Nephron (organoid): ENCODE data around the gene MMP26.
A peak's percentile ranks its signal among the peaks of the same experiment; 100 is the strongest.

Source experiments
- H3K27ac Mint-ChIP-seq, 3 experiments: 2 replicates each; pipeline ENCODE4 v1.8.0; 2020; ENCODE audit warnings: mixed read lengths in 3 of 3, mild to moderate bottlenecking in 2 of 3, moderate library complexity in 1 of 3
- H3K27me3 Mint-ChIP-seq: 2 replicates; pipeline ENCODE4 v1.8.0; 2021; ENCODE audit warnings: low read depth, mild to moderate bottlenecking, moderate library complexity, mixed read lengths
- H3K36me3 Mint-ChIP-seq: 2 replicates; pipeline ENCODE4 v1.8.0; 2020; ENCODE audit warnings: low read depth, mixed read lengths
- H3K4me1 Mint-ChIP-seq: 2 replicates; pipeline ENCODE4 v1.8.0; 2020; ENCODE audit warnings: mixed read lengths
- H3K4me3 Mint-ChIP-seq, 3 experiments: 2 replicates each; pipeline ENCODE4 v1.8.0; 2020; ENCODE audit warnings: mild to moderate bottlenecking in 3 of 3, mixed read lengths in 3 of 3, moderate library complexity in 2 of 3
- H3K9me3 Mint-ChIP-seq: 2 replicates; pipeline ENCODE4 v1.8.0; 2020; ENCODE audit warnings: mixed read lengths
- CTCF ChIP-seq, 3 experiments: fragments of 200-600 bp; sonication (generic); IDR thresholded peaks; one replicate each; pipeline ENCODE4 v1.5.0; 2021; ENCODE audit warnings: antibody characterized with exemption in 3 of 3; ENCODE audit not compliant: unreplicated experiment in 3 of 3

MMP26 gene

DNA sequence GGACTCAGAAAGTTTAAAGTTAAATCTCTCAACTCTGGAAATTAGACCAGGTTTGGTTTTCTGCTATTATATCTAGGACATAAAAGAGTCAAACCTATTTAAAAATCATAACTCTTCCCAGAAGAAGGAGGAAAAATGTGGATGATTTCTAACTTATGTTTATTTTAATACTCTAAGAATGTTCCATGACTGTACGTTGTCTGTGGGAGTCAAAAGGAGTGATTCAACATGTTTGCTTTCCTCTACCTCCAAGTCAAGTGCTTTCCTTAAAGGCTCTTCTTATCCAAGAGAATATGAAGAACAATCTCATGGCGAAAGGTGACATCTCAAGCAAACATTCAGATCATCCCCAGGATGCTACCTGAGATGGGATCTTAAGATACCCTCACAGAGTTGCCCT lies 39.2 kb upstream of the MMP26 start:
- H3K27ac Mint-ChIP-seq = peak overlapping the region in 1 of 3 experiments; percentile 10
- H3K9me3 Mint-ChIP-seq = no peaks in the 10 kb centered on the region
- TF ChIP-seq CTCF (IDR thresholded peaks at IDR 0.05; ENCODE audit: unreplicated experiment in 3 of 3) = no peak
- H3K36me3 Mint-ChIP-seq = no peaks in the 10 kb centered on the region
- H3K4me1 Mint-ChIP-seq = peaks cover 6% of the 10 kb centered on the region
- no peak overlapping the region for H3K4me3 Mint-ChIP-seq
- peaks cover 5% of the 10 kb centered on the region for H3K27me3 Mint-ChIP-seq

- H3K36me3 Mint-ChIP-seq = no peaks in the 10 kb centered on the region
- H3K4me3 Mint-ChIP-seq = no peak overlapping the region
- no peaks in the 10 kb centered on the region for H3K9me3 Mint-ChIP-seq
- TF ChIP-seq CTCF (IDR thresholded peaks at IDR 0.05; ENCODE audit: unreplicated experiment in 3 of 3) = no peak
- peaks cover 15% of the 10 kb centered on the region for H3K4me1 Mint-ChIP-seq
- no peak overlapping the region for H3K27ac Mint-ChIP-seq
- no peaks in the 10 kb centered on the region for H3K27me3 Mint-ChIP-seq
Observed at GRCh38 chr11:4671741-4672140, 32.8 kb upstream of the MMP26 start.

GRCh38 chr11:4672470-4672869 lies 32.1 kb upstream of the MMP26 start:
- Mint-ChIP-seq H3K27me3 (no peaks in the 10 kb centered on the region), H3K36me3 (no peaks in the 10 kb centered on the region), H3K27ac (no peak overlapping the region)

DNA sequence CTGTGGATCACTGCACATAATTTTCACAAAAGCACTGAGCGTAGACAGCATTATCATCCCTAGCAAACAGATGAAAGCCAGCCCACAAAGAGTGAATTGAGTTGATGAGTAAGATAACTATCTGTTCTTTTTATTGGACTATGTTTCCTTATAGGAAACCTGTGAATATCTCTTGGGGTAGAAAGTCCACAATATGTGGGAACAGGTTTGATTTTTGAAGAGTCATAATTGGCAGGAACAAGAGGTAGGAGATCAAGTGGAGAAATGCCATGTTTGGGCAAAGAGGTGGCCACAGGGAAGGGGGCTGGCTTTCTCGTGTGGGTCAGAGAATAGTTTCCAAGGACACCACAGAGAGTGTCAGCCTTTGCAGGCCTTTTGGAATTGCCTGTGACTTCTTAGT lies 30.8 kb upstream of the MMP26 start:
- Mint-ChIP-seq H3K9me3 (no peaks in the 10 kb centered on the region), H3K27me3 (no peaks in the 10 kb centered on the region), H3K27ac (no peak overlapping the region), H3K36me3 (no peaks in the 10 kb centered on the region), H3K4me1 (peaks cover 15% of the 10 kb centered on the region), H3K4me3 (no peak overlapping the region)
- TF ChIP-seq CTCF (IDR thresholded peaks at IDR 0.05; ENCODE audit: unreplicated experiment in 3 of 3) = no peak

More at GRCh38 chr11:4672470-4672869, 32.1 kb upstream of the MMP26 start:
- Mint-ChIP-seq H3K4me1 (peaks cover 15% of the 10 kb centered on the region), H3K4me3 (no peak overlapping the region), H3K9me3 (no peaks in the 10 kb centered on the region)
- TF ChIP-seq CTCF (IDR thresholded peaks at IDR 0.05; ENCODE audit: unreplicated experiment in 3 of 3) = no peak

GRCh38 chr11:4677948-4678347 lies 26.6 kb upstream of the MMP26 start:
- H3K36me3 Mint-ChIP-seq = no peaks in the 10 kb centered on the region
- H3K27me3 Mint-ChIP-seq = no peaks in the 10 kb centered on the region
- no peaks in the 10 kb centered on the region for H3K9me3 Mint-ChIP-seq
- peaks cover 9% of the 10 kb centered on the region for H3K4me1 Mint-ChIP-seq
- no peak overlapping the region for H3K27ac Mint-ChIP-seq
- TF ChIP-seq CTCF (IDR thresholded peaks at IDR 0.05; ENCODE audit: unreplicated experiment in 3 of 3) = no peak
- no peak overlapping the region for H3K4me3 Mint-ChIP-seq

GRCh38 chr11:4680341-4680740 lies 24.2 kb upstream of the MMP26 start:
- Mint-ChIP-seq H3K27me3 (no peaks in the 10 kb centered on the region), H3K4me3 (no peak overlapping the region), H3K9me3 (no peaks in the 10 kb centered on the region), H3K27ac (peak overlapping the region in 1 of 3 experiments; percentile 35), H3K36me3 (no peaks in the 10 kb centered on the region), H3K4me1 (peaks cover 5% of the 10 kb centered on the region)
- no peak for TF ChIP-seq CTCF (IDR thresholded peaks at IDR 0.05; ENCODE audit: unreplicated experiment in 3 of 3)
